ENCODE data around the gene COL17A1. TPM values are rescaled to one million over a fixed set of nuclear protein-coding genes. Genes with fewer than 3 reads are reported as not detected.

The COL17A1 gene
- total RNA-seq, 2 donors from 2014 or later: 115 to 249 TPM

DNA sequence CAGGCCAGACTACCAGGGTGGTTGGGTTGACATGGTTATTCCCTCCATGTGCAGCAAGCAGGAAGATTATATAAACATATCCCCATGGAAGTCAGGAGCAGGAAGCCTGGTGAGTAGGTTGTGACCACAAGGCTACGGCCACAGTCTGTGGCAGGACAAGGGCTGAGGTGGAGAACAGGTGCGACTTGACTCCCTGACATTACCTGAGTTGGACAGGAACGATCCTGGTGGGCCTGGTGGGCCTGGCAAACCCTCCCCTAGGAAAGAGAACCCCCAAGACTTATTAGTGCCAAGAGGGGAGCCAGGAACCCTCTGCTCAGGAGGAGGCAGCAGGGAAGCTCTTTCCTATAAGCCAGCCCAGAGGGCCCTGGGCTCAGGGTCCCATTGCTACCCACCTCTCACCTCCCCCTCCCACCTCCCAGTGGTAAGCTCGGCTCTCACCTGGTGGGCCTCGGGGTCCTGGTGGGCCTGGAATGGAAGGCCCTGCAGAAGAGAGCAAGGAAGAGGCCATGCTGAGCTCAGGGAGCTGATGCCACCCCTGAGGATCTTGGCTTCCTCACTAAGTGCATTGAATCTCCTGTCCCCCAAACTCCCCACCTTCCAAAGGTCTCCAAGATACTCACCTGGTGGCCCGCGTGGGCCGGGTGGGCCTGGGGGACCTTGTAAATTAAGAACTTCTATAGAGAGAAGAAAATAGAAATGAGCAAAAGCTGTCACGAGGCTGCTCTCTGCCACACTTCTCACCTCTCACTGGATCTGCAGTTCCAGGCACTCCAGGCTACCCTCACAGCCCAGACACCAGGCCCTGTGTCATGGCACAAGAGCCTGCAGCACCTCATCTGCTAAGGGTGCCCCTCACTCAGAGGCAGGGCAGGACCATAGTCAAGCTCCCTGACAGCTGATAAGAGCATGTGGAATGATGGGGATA is 44.6 kb downstream of the COL17A1 start:
- TF ChIP-seq, protein P1, sequence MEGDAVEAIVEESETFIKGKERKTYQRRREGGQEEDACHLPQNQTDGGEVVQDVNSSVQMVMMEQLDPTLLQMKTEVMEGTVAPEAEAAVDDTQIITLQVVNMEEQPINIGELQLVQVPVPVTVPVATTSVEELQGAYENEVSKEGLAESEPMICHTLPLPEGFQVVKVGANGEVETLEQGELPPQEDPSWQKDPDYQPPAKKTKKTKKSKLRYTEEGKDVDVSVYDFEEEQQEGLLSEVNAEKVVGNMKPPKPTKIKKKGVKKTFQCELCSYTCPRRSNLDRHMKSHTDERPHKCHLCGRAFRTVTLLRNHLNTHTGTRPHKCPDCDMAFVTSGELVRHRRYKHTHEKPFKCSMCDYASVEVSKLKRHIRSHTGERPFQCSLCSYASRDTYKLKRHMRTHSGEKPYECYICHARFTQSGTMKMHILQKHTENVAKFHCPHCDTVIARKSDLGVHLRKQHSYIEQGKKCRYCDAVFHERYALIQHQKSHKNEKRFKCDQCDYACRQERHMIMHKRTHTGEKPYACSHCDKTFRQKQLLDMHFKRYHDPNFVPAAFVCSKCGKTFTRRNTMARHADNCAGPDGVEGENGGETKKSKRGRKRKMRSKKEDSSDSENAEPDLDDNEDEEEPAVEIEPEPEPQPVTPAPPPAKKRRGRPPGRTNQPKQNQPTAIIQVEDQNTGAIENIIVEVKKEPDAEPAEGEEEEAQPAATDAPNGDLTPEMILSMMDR (IDR thresholded peaks at IDR 0.05): no peak
- H3K36me3 ChIP-seq: no peaks in the 10 kb centered on the region
- H3K4me1 ChIP-seq: no peaks in the 10 kb centered on the region
- H3K9me3 ChIP-seq: no peaks in the 10 kb centered on the region
- DNase-seq: no peak
- H3K9ac ChIP-seq (ENCODE audit: low read depth in 2 of 2, low read length in 2 of 2): no peak overlapping the region
- H3K4me3 ChIP-seq: no peak overlapping the region
- H3K27me3 ChIP-seq: no peaks in the 10 kb centered on the region
- intact Hi-C loops (cut with DNase I): loop anchor here (10.0 kb wide), 1 partner anchor 84 kb away; the partner anchor contains the start of gene SFR1
- H3K27ac ChIP-seq: no peak overlapping the region

DNA sequence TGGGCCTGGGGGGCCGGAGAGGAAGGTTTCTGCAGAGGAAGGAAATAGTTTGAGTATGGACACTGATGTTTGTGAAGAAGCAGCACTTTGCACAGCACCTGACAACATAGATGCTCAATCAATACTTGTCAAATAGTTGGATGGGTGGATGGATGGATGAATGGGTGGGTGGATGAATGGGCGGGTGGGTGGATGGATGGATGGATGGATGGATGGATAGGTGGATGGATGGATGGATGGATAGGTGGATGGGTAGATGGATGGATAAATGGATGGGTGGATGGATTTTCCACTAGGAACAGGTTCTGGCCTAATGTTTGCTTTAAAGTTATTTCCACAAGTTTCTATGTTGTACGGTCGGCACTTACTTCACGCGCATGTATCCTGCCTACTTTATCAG is 45.3 kb downstream of the COL17A1 start:
- intact Hi-C loops (cut with DNase I): loop anchor here (10.0 kb wide), 1 partner anchor 84 kb away; the partner anchor contains the start of gene SFR1
- no peaks in the 10 kb centered on the region for H3K4me1 ChIP-seq
- no peaks in the 10 kb centered on the region for H3K36me3 ChIP-seq
- H3K27me3 ChIP-seq: no peaks in the 10 kb centered on the region
- TF ChIP-seq, protein P1 (IDR thresholded peaks at IDR 0.05): no peak
- H3K27ac ChIP-seq: no peak overlapping the region
- no peak overlapping the region for H3K9ac ChIP-seq (ENCODE audit: low read depth in 2 of 2, low read length in 2 of 2)
- H3K9me3 ChIP-seq: no peaks in the 10 kb centered on the region
- H3K4me3 ChIP-seq: no peak overlapping the region
- DNase-seq: no peak

DNA sequence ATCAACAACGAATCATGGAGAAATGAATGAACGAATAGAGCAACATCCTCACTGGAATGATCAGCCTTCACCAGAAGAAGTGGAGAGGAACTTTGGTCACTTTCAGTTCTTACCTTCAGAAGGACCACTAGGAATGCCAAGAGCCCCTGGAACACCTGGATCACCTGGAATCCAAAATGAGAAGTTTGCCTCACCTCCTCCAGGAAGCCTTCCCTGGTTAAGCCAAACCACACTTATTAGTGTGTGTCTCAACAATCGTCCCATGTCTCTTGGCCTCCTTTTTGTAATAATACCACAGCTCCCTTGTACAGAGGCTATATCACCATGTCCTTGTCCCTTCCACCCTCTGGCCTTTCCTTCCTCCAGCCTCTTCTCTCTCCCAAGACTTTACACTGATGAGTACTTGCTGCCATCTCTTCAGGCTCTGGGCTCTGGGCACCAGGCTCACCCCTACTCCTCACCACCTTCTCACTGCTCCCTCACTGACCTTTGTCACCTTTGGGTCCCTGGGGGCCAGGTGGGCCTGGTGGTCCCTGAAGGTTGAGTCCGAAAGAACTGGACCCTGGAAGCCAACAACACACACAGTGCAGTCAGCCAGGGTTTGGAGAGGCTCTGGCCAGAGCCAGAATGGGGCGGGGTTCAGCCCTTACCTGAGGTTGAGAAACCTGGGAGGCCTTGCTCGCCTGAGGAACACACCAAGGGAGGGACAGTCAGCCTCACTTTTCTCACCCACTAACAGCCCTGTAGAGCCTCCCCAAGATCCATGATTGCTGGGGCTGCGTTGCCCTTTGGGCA is 46.5 kb downstream of the COL17A1 start:
- Histone ChIP-seq H3K36me3 (no peaks in the 10 kb centered on the region), H3K4me3 (no peak overlapping the region), H3K27me3 (no peaks in the 10 kb centered on the region), H3K9ac (ENCODE audit: low read depth in 2 of 2, low read length in 2 of 2) (no peak overlapping the region), H3K27ac (no peak overlapping the region), H3K4me1 (no peaks in the 10 kb centered on the region), H3K9me3 (no peaks in the 10 kb centered on the region)
- intact Hi-C loops (cut with DNase I): no loop called here
- TF ChIP-seq, protein P1 (IDR thresholded peaks at IDR 0.05): no peak
- DNase-seq: no peak

DNA sequence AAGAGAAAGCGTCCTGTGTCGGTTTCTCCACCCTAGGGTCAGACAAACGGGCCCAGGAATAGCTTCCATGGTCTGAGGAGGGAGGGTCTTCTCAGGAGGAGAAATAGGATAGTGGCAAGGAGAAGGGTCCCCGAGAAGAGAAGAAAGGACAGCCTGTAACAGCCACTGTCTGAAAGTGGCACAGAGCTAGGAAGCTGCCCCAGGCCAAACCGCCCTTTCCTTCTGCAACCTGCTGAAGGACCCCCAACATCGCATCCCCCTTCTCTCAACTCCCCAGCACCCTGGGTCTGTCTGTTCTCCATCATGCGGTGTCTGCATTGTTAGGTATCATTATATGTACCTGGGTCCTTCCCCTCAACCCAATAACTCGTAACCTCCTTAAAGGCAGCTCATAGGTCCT is 47.1 kb downstream of the COL17A1 start:
- Histone ChIP-seq H3K4me1 (no peaks in the 10 kb centered on the region), H3K9me3 (no peaks in the 10 kb centered on the region), H3K36me3 (no peaks in the 10 kb centered on the region), H3K27me3 (no peaks in the 10 kb centered on the region), H3K9ac (ENCODE audit: low read depth in 2 of 2, low read length in 2 of 2) (no peak overlapping the region), H3K27ac (no peak overlapping the region), H3K4me3 (no peak overlapping the region)
- TF ChIP-seq, protein P1 (IDR thresholded peaks at IDR 0.05): no peak
- DNase-seq: no peak
- intact Hi-C loops (cut with DNase I): no loop called here

DNA sequence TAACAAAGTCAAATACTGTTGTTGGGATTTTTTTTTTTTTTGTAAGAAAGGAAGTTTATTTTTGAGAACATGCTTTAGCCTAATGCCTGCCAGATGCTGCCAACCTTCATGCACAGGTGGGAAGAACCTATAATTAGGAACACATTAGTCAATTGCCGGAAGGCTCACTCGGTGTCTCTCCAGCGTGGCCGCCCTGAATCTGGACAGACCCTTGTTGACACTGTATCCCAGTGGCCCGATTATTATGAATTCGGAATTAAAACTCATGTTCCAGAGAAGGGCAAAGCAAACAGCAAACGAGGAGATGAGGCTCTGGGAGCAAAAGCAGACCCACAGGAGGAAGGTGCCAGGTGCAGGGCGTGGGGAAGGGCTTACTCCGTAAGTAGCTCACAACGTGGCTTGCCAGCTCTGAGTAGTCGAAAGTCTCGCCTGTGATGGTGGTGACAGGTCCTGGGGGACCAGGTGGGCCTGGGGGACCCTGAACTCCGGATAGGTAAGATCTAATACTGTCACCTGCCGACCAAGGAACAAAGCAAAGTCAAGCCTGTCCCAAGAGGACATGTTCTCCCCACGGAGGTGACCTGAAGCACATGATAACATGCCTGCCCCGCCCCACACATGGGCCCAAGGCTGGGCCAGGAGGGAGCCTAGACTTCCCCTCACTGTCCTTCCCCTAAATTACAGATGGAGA is 48.3 kb downstream of the COL17A1 start:
- Histone ChIP-seq H3K27me3 (no peaks in the 10 kb centered on the region), H3K36me3 (no peaks in the 10 kb centered on the region), H3K9me3 (no peaks in the 10 kb centered on the region), H3K4me1 (no peaks in the 10 kb centered on the region), H3K27ac (no peak overlapping the region), H3K9ac (ENCODE audit: low read depth in 2 of 2, low read length in 2 of 2) (no peak overlapping the region), H3K4me3 (no peak overlapping the region)
- no peak for DNase-seq
- intact Hi-C loops (cut with DNase I): no loop called here
- TF ChIP-seq, protein P1 (IDR thresholded peaks at IDR 0.05): no peak

Data from colonic mucosa (tissue), 4 donors.